ENCODE data around the gene PLEKHG3. TPM values are rescaled to one million over a fixed set of nuclear protein-coding genes. Genes with fewer than 3 reads are reported as not detected.

The PLEKHG3 gene
- total RNA-seq (2013; cell fraction: nucleolus; rRNA removed): 0.44 and 0.88 TPM in 2 replicates
- 0.05 TPM in 1 of 2 replicates, not detected in the other for total RNA-seq (2014; rRNA removed)
- total RNA-seq (2014; rRNA removed; fragmentation: Illumina TruSeq; extraction: Trizol): not detected in 2 replicates
- 0.32 and 0.64 TPM in 2 replicates for total RNA-seq (2021)
- polyA plus RNA-seq (2011; ENCODE audit: low read depth): not detected
- 0.37 and 0.73 TPM in 2 replicates for polyA plus RNA-seq (2011; rRNA removed)
- polyA plus RNA-seq (2011; cell fraction: cytosol; rRNA removed): 0.65 and 0.66 TPM in 2 replicates
- polyA plus RNA-seq (2011; cell fraction: nucleus; rRNA removed): 2.0 and 2.6 TPM in 2 replicates
- 0.15 TPM in 1 of 2 replicates, not detected in the other for polyA plus RNA-seq (2012)
- 0.03 TPM in 1 of 2 replicates, not detected in the other for polyA plus RNA-seq (2014; fragmentation: Illumina TruSeq; extraction: Trizol)
- polyA plus RNA-seq (2014; fragmentation: Nextera tagmentation; extraction: Ambion mirVana): not detected
- polyA plus RNA-seq (2014; rRNA removed): 0.05 and 0.06 TPM in 2 replicates
- under 1 TPM in 1 of 2 experiments, not detected in 1; 0.07 TPM for polyA plus RNA-seq (2016; fragmentation: Nextera tagmentation; extraction: Ambion mirVana)
- polyA minus RNA-seq (2011; rRNA and poly(A)+ RNA removed): 1.4 and 1.6 TPM in 2 replicates
- polyA minus RNA-seq (2011; cell fraction: cytosol; rRNA and poly(A)+ RNA removed): 0.27 and 3.2 TPM in 2 replicates
- polyA minus RNA-seq (2011; cell fraction: nucleus; rRNA and poly(A)+ RNA removed): 0.85 and 1.1 TPM in 2 replicates
- percentile 45 among the genes with signal in this experiment for Bru-seq, nascent RNA
- BruChase-seq, experiment 1, labeled RNA remaining after a 6-hour chase: percentile 41 among the genes with signal in this experiment
- percentile 40 among the genes with signal in this experiment for BruChase-seq, experiment 2, labeled RNA remaining after a 2-hour chase
- long read RNA-seq, experiment 1: 0 reads
- long read RNA-seq, experiment 2: 0 reads

DNA sequence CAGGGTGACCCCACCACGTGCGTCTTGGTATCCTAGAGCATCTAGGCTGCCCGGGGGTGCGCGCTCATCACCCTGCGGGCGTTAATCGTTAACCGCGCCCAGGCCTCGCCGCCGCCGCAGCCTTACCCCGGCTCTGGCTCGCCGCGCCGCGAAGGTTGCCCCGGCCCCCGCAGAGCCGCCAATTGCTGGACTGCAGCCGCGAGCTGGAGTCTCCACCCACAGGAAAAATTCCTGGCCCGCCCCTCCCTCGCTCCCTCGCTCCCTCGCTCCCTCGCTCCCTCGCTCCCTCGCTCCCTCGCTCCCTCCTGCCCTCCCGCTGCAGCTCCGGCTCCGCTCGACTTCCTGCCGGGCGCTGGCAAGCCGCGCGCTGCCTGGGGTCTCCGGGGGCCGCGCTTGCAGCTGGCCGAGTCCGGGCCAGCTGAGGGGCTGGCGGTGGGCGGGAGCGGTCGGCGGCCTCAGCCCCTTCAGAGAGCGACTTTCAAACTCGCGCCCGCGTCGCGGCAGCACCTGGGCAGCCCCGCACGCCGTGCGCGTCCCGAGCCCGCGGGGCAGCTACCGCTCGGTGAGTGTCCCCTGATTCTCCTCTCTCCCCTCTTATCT, at the start of gene PLEKHG3:
Gene PLEKHG3, plus strand, starts transcription at position 282 of the 600 bp plus-strand sequence. CDS start 23,208 bp downstream, outside the sequence.
- RAD21 ChIA-PET (ENCODE audit: unreplicated experiment): no interaction called here
- BruUV-seq (replicated peaks): no TSS peak
- H3K36me3 ChIP-seq (ENCODE audit: control insufficient read depth in 2 of 2, insufficient read depth in 2 of 2, low read length in 1 of 2): no peaks in the 10 kb centered on the region
- H3K9me3 ChIP-seq (replicated peaks; ENCODE audit: control insufficient read depth, insufficient read depth, low read length): no peaks in the 10 kb centered on the region
- H3K27ac ChIP-seq (ENCODE audit: control insufficient read depth, insufficient read depth): no peak within 1 kb of the TSS
- intact Hi-C loops (cut with micrococcal nuclease; ENCODE audit: unreplicated experiment): no loop called here
- no peak for FAIRE-seq
- H3K79me2 ChIP-seq (ENCODE audit: control insufficient read depth, insufficient read depth, low read length): no peaks in the 10 kb centered on the region
- SMC1A ChIA-PET (ENCODE audit: uncharacterized antibody, unreplicated experiment): interaction anchor here (1.4 kb wide), 1 partner anchor 29 kb away, joined by 3 read pairs; no protein-coding TSS in a partner anchor
- peak; percentile 55 for ATAC-seq
- no peak within 1 kb of the TSS for H3K4me3 ChIP-seq
- peaks cover 5% of the 10 kb centered on the region; the same call in 1 of the 2 replicates for H3K4me1 ChIP-seq (ENCODE audit: control insufficient read depth, insufficient read depth, low read length)
- peaks cover 5 to 29% of the 10 kb centered on the region in 2 experiments; a peak in 3 of 4 replicates for H3K27me3 ChIP-seq (replicated peaks in 1 of 2; ENCODE audit: control insufficient read depth in 2 of 2, insufficient read depth in 2 of 2, low read length in 1 of 2)
- no peak within 1 kb of the TSS for H2AFZ ChIP-seq (ENCODE audit: control insufficient read depth, low read depth, low read length)
- H3K9ac ChIP-seq (ENCODE audit: control insufficient read depth, insufficient read depth, low read length): no peak within 1 kb of the TSS
- peak within 1 kb of the TSS; percentile 44 for H3K4me2 ChIP-seq (ENCODE audit: control insufficient read depth, insufficient read depth)
- no peak for DNase-seq (ENCODE audit: low read depth, low spot score)
- in situ Hi-C loops (cut with MboI): no loop called here
- 7% methylated on average over 30 of the region's 69 CpGs for WGBS (ENCODE audit: insufficient coverage, insufficient replicate concordance, low lambda C conversion rate, missing lambda C conversion rate)
- H4K20me1 ChIP-seq (ENCODE audit: control insufficient read depth, insufficient read depth): no peaks in the 10 kb centered on the region
- POLR2A ChIA-PET: interaction anchor here (1.6 kb wide), 1 partner anchor 18 kb away, joined by 3 read pairs; no protein-coding TSS in a partner anchor
- CTCF ChIA-PET: no interaction called here
- TF ChIP-seq SIN3A (IDR thresholded peaks at IDR 0.05; ENCODE audit: low read depth, low read length) (no peak), ZBTB4 (CRISPR knock-in tag; IDR thresholded peaks at IDR 0.05) (no peak), ZNF687 (IDR thresholded peaks at IDR 0.05) (0 out of 2 replicates have a peak, but pooled peaks have one; percentile 14), TCF7 (IDR thresholded peaks at IDR 0.05; ENCODE audit: borderline replicate concordance) (no peak), IRF5 (IDR thresholded peaks at IDR 0.05; ENCODE audit: borderline replicate concordance) (no peak), EGR1 (IDR thresholded peaks at IDR 0.05; ENCODE audit: borderline replicate concordance in 1 of 2, low read depth in 2 of 2, low read length in 2 of 2) (no peak), NR2F1 (conservative IDR thresholded peaks at IDR 0.05) (peak; percentile 23; the same call in 1 of the 2 replicates), GATAD2B (conservative IDR thresholded peaks at IDR 0.05; ENCODE audit: low read depth) (0 out of 2 replicates have a peak, but pooled peaks have one; percentile 26), NRF1 (conservative IDR thresholded peaks at IDR 0.05; ENCODE audit: low read depth, low read length) (no peak), CBX3 (IDR thresholded peaks at IDR 0.05; ENCODE audit: borderline replicate concordance, low read depth) (no peak)
